ENCODE results near the gene PEX11B. TPM values are rescaled to one million over a fixed set of nuclear protein-coding genes. Genes with fewer than 3 reads are reported as not detected.

Gene PEX11B
- total and polyA plus RNA-seq, 2 of the 8 experiments (the other 6 are each of a cell fraction or from before 2014, with no cell fraction given), result 9.1 to 15.1 TPM

DNA sequence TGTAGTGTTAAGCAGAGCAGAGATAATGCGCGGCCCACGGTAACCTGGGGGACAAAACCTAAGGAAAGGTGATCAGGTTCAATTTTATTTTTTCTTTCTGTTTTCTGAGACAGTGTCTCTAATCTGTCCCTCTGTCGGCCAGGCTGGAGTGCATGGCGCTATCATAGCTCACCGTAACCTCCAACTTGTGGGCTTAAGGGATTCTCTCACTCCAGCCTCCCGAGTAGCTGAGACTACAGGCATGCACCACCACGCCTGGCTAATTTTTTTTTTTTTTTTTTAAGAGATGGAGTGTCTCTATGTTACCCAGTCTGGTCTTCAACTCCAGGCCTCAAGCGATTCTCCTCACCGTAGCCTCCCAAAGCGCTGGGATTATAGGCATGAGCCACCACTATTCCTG, 32.1 kb downstream of the PEX11B start:
- H4K8ac ChIP-seq (ENCODE audit: extremely low read depth, insufficient read depth, low read length), result no peak overlapping the region
- POLR2A ChIA-PET (ENCODE audit: partially characterized antibody), result interaction anchor here (1.1 kb wide), 2 partner anchors 14 to 165 kb away, joined by 4 to 7 read pairs; no protein-coding TSS in a partner anchor
- no peak for DNase-seq (ENCODE audit: low read depth in 1 of 2, low spot score in 2 of 2)
- CTCF ChIA-PET (ENCODE audit: partially characterized antibody), result interaction anchor here (0.9 to 8.7 kb wide), 6 partner anchors 13 to 131 kb away, joined by 3 to 84 read pairs (median 11); partner anchors contain the start of genes ITGA10 and NUDT17
- H3K27me3 ChIP-seq (replicated peaks in 1 of 4; ENCODE audit: control insufficient read depth in 3 of 4, extremely low read depth in 1 of 4, insufficient read depth in 3 of 4, low read length in 3 of 4), result peaks cover 0 to 21% (median 15%) of the 10 kb centered on the region in 4 experiments; a peak in 6 of 7 replicates
- no peak overlapping the region for H4K5ac ChIP-seq (ENCODE audit: insufficient read length, low read depth, low read length)
- no peaks in the 10 kb centered on the region for H3K9me3 ChIP-seq (ENCODE audit: insufficient read depth in 2 of 2, low read depth in 1 of 2, low read length in 1 of 2)
- no peak overlapping the region for H3K56ac ChIP-seq (replicated peaks; ENCODE audit: insufficient read length, low read depth, low read length)
- H4K20me1 ChIP-seq (replicated peaks in 1 of 2; ENCODE audit: control insufficient read depth in 1 of 2, insufficient read depth in 2 of 2, low read length in 2 of 2), result no peaks in the 10 kb centered on the region
- H2AFZ ChIP-seq (ENCODE audit: low read length), result no peak overlapping the region
- H3K4me1 ChIP-seq (replicated peaks in 1 of 4; ENCODE audit: control insufficient read depth in 3 of 4, insufficient read depth in 4 of 4, low read length in 3 of 4), result no peaks in the 10 kb centered on the region; a peak in 1 of 7 replicates
- WGBS, 2 experiments (ENCODE audit: extremely low coverage in 1 of 2, insufficient coverage in 1 of 2, insufficient read length in 1 of 2, insufficient replicate concordance in 2 of 2, low coverage in 1 of 2, low lambda C conversion rate in 2 of 2, missing lambda C conversion rate in 1 of 2), result 64% methylated on average over 11 of the region's 11 CpGs; no CpG with 5 or more reads in 1 of the 2 experiments
- no peak overlapping the region for H3K27ac ChIP-seq (ENCODE audit: low read depth, low read length)
- H3K79me1 ChIP-seq (ENCODE audit: low read depth, low read length), result no peaks in the 10 kb centered on the region
- H2BK15ac ChIP-seq (ENCODE audit: low read length), result no peak overlapping the region
- H2AK5ac ChIP-seq (ENCODE audit: low read depth, low read length), result no peak overlapping the region
- peak overlapping the region; percentile 44 to 72 (median 67) for H3K4me3 ChIP-seq (ENCODE audit: extremely low read depth in 1 of 4, insufficient read depth in 2 of 4, low read depth in 3 of 4, low read length in 4 of 4)
- no peak overlapping the region for H3K4ac ChIP-seq (replicated peaks; ENCODE audit: insufficient read length, low read depth, low read length)
- H3K18ac ChIP-seq (ENCODE audit: extremely low read depth, low read length), result no peak overlapping the region; the same call in 1 of the 2 replicates
- no peak overlapping the region for H2BK5ac ChIP-seq (ENCODE audit: low read depth, low read length)
- no peak overlapping the region for H2BK12ac ChIP-seq (ENCODE audit: low read depth, low read length)
- H2BK20ac ChIP-seq (ENCODE audit: low read length), result no peak overlapping the region
- H4K91ac ChIP-seq (replicated peaks; ENCODE audit: insufficient read length, low read length), result no peak overlapping the region
- no peak for FAIRE-seq
- no peak overlapping the region for H3K9ac ChIP-seq (replicated peaks in 1 of 4; ENCODE audit: extremely low read depth in 1 of 4, low read depth in 3 of 4, low read length in 3 of 4)
- H3K36me3 ChIP-seq (ENCODE audit: control insufficient read depth in 2 of 4, insufficient read depth in 4 of 4, low read length in 3 of 4), result no peaks in the 10 kb centered on the region
- H3K14ac ChIP-seq (ENCODE audit: insufficient read length), result no peak overlapping the region
- H3K79me2 ChIP-seq (ENCODE audit: control insufficient read depth in 1 of 2, insufficient read depth in 2 of 2, low read length in 2 of 2), result no peaks in the 10 kb centered on the region
- no peak overlapping the region for H2BK120ac ChIP-seq (replicated peaks; ENCODE audit: low read depth, low read length)
- TF ChIP-seq SIX5 (IDR thresholded peaks at IDR 0.05; ENCODE audit: low read depth, low read length), result no peak
- TF ChIP-seq EGR1 (IDR thresholded peaks at IDR 0.05; ENCODE audit: borderline replicate concordance, low read depth, low read length), result no peak
- no peak for TF ChIP-seq POLR2A (IDR thresholded peaks at IDR 0.05; ENCODE audit: control extremely low read depth in 1 of 2, low read depth in 2 of 2, low read length in 2 of 2)
- TF ChIP-seq SUZ12 (IDR thresholded peaks at IDR 0.05; ENCODE audit: low read length), result no peak
- H3K23me2 ChIP-seq (ENCODE audit: low read depth, low read length), result peaks cover 5% of the 10 kb centered on the region; the same call in 1 of the 2 replicates
- peak overlapping the region; percentile 63 for H3K4me2 ChIP-seq (ENCODE audit: insufficient read depth in 1 of 2, low read depth in 2 of 2, low read length in 2 of 2)
- H3K23ac ChIP-seq (ENCODE audit: insufficient read length), result no peak overlapping the region
